Gastrocnemius medialis (tissue), 4 donors: Measurements from ENCODE around the gene VPS18. TPM values are rescaled to one million over a fixed set of nuclear protein-coding genes. Genes with fewer than 3 reads are reported as not detected.

ENCODE experiments used
- ATAC-seq, 2 donors: fragments of 150-250 bp; one replicate each; pipeline ENCODE4 v1.9.1; 2016
- DNase-seq, 2 donors: peaks; one replicate each; pipeline ENCODE4 v3.0.0-alpha.2; 2019
- H3K27ac ChIP-seq, 4 donors: fragments of 200-600 bp; sonication (generic); 1 replicate in 1 of 4; 2 replicates in 3 of 4; pipeline ENCODE4 v1.5.1; 2016 to 2018; ENCODE audit warnings: mild to moderate bottlenecking in 2 of 4, moderate library complexity in 1 of 4
- H3K27me3 ChIP-seq, 3 donors: fragments of 200-600 bp; sonication (generic) in 2 of 3; 1 replicate in 1 of 3; 2 replicates in 2 of 3; pipeline versions ENCODE4 v1.5.1 to v1.6.0; 2016 to 2019; ENCODE audit warnings: mild to moderate bottlenecking in 1 of 3, moderate library complexity in 1 of 3
- H3K36me3 ChIP-seq, 2 donors: fragments of 200-600 bp; sonication (generic) in 1 of 2; one replicate each; pipeline ENCODE4 v1.5.1; 2017 to 2018
- H3K4me1 ChIP-seq, 2 donors: fragments of 200-600 bp; sonication (generic) in 1 of 2; one replicate each; pipeline ENCODE4 v1.5.1; 2016 to 2017; ENCODE audit warnings: mild to moderate bottlenecking in 2 of 2
- H3K4me3 ChIP-seq, 4 donors: fragments of 200-600 bp; sonication (generic) in 3 of 4; 1 replicate in 1 of 4; 2 replicates in 3 of 4; pipeline ENCODE4 v1.5.1; 2016 to 2019; ENCODE audit warnings: mild to moderate bottlenecking in 2 of 4
- H3K9me3 ChIP-seq, 3 donors: fragments of 200-600 bp; sonication (generic) in 2 of 3; 1 replicate in 1 of 3; 2 replicates in 2 of 3; pipeline ENCODE4 v1.5.1; 2016 to 2019
- CTCF ChIP-seq, 5 experiments: fragments of 450-650 bp in 3 of 5; fragments of 200-600 bp in 2 of 5; sonication (generic) in 2 of 5; IDR thresholded peaks in 4 of 5; conservative IDR thresholded peaks in 1 of 5; 1 replicate in 4 of 5; 2 replicates in 1 of 5; pipeline ENCODE4 v1.5.1; 2016 to 2019; ENCODE audit warnings: antibody characterized with exemption in 5 of 5, mild to moderate bottlenecking in 3 of 5, moderate library complexity in 3 of 5
- POLR2A ChIP-seq, 2 donors: fragments of 450-650 bp; IDR thresholded peaks; one replicate each; pipeline ENCODE4 v1.6.1; 2017; ENCODE audit warnings: antibody characterized with exemption in 2 of 2, mild to moderate bottlenecking in 2 of 2, moderate library complexity in 2 of 2
- in situ Hi-C, 4 donors: fragments of 200-750 bp; cut with MboI; loops; one replicate each; pipeline versions ENCODE4 v1.15.0 to v1.8.0; 2017; ENCODE audit warnings: low sequenced_read_pairs in 4 of 4
- intact Hi-C: fragments of 100-400 bp; cut with DNase I; formaldehyde crosslinking; loops from one replicate; pipeline ENCODE4 v1.15.1; 2023; ENCODE audit warnings: low total_unique reads
- total RNA-seq, 4 donors: library from RNA; depleted of rRNA; stranded (reverse); fragments of >200 nt; gene quantifications; one replicate each; pipeline versions ENCODE4 v1.1.0 to v1.2.3, GENCODE V29; 2016

VPS18 gene
- total RNA-seq, 4 donors from 2014 or later, result 18.5 to 26.1 (median 19.3) TPM

GRCh38 chr15:40944510-40945296 is 50.5 kb downstream of the VPS18 start:
- intact Hi-C loops, result loop anchor here (5.0 kb wide), 2 partner anchors 33 to 288 kb away; partner anchors contain the start of genes CHP1 and EXD1
- Histone ChIP-seq H3K4me3 (no peak overlapping the region), H3K4me1 (peaks cover 18 to 29% of the 10 kb centered on the region in 2 donors), H3K9me3 (no peaks in the 10 kb centered on the region), H3K36me3 (no peaks in the 10 kb centered on the region), H3K27me3 (peaks cover 0 to 4% (median 0%) of the 10 kb centered on the region in 3 donors), H3K27ac (no peak overlapping the region)
- no peak for ATAC-seq
- in situ Hi-C loops, result loop anchor here in 1 of 4 donors (10.0 kb wide), 1 partner anchor 70 kb away; no protein-coding TSS in a partner anchor
- DNase-seq, result no peak
- TF ChIP-seq POLR2A (IDR thresholded peaks at IDR 0.05) (no peak), CTCF (IDR thresholded peaks at IDR 0.05 in 4 of 5, conservative IDR thresholded peaks at IDR 0.05 in 1 of 5) (no peak)

GRCh38 chr15:40948706-40949473 is 54.6 kb downstream of the VPS18 start:
- no peak for DNase-seq
- no peak overlapping the region for H3K4me3 ChIP-seq
- ATAC-seq, result no peak
- intact Hi-C loops, result no loop called here
- peak overlapping the region; percentile 61 to 75 (median 73) for H3K27ac ChIP-seq
- H3K9me3 ChIP-seq, result no peaks in the 10 kb centered on the region
- H3K27me3 ChIP-seq, result no peaks in the 10 kb centered on the region
- H3K36me3 ChIP-seq, result no peaks in the 10 kb centered on the region
- peaks cover 18 to 27% of the 10 kb centered on the region in 2 donors for H3K4me1 ChIP-seq
- no peak for TF ChIP-seq CTCF (IDR thresholded peaks at IDR 0.05 in 4 of 5, conservative IDR thresholded peaks at IDR 0.05 in 1 of 5)
- no peak for TF ChIP-seq POLR2A (IDR thresholded peaks at IDR 0.05)
- in situ Hi-C loops, result loop anchor here in 1 of 4 donors (10.0 kb wide), 1 partner anchor 66 kb away; no protein-coding TSS in a partner anchor

- H3K4me1 ChIP-seq, result peaks cover 26 to 27% of the 10 kb centered on the region in 2 donors
- intact Hi-C loops (loop anchor here (10.0 kb wide), 1 partner anchor 845 kb away; the partner anchor contains the start of gene BMF), in situ Hi-C loops (loop anchor here in 1 of 4 donors (10.0 kb wide), 1 partner anchor 65 kb away; no protein-coding TSS in a partner anchor)
- H3K4me3 ChIP-seq, result no peak overlapping the region
- H3K9me3 ChIP-seq, result no peaks in the 10 kb centered on the region
- ATAC-seq (peak; percentile 14 to 46), DNase-seq (no peak)
- H3K36me3 ChIP-seq, result peaks cover under 1 to 2% of the 10 kb centered on the region in 2 donors
- H3K27me3 ChIP-seq, result no peaks in the 10 kb centered on the region
- TF ChIP-seq POLR2A (IDR thresholded peaks at IDR 0.05) (no peak), CTCF (IDR thresholded peaks at IDR 0.05 in 4 of 5, conservative IDR thresholded peaks at IDR 0.05 in 1 of 5) (no peak)
- peak overlapping the region; percentile 61 to 75 (median 73) for H3K27ac ChIP-seq
Observed at GRCh38 chr15:40949756-40950207, 55.5 kb downstream of the VPS18 start.

- ATAC-seq, result no peak
- Histone ChIP-seq H3K4me1 (peaks cover 29 to 45% of the 10 kb centered on the region in 2 donors), H3K36me3 (peaks cover 3 to 12% of the 10 kb centered on the region in 2 donors), H3K4me3 (no peak overlapping the region), H3K9me3 (no peaks in the 10 kb centered on the region), H3K27ac (peak overlapping the region in 1 of 4 donors; percentile 91), H3K27me3 (no peaks in the 10 kb centered on the region)
- in situ Hi-C loops, result no loop called here
- intact Hi-C loops, result loop anchor here (10.0 kb wide), 1 partner anchor 847 kb away; the partner anchor contains the start of gene BMF
- no peak for DNase-seq
- no peak for TF ChIP-seq POLR2A (IDR thresholded peaks at IDR 0.05)
- no peak for TF ChIP-seq CTCF (IDR thresholded peaks at IDR 0.05 in 4 of 5, conservative IDR thresholded peaks at IDR 0.05 in 1 of 5)
Observed at GRCh38 chr15:40951764-40952163, 57.5 kb downstream of the VPS18 start.
